Smooth muscle cell (in vitro differentiated cells): ENCODE measurements around the gene IL1RAPL1. TPM values are rescaled to one million over a fixed set of nuclear protein-coding genes. Genes with fewer than 3 reads are reported as not detected.

Source experiments
- DNase-seq: peaks from one replicate; lab custom pipeline; 2025; ENCODE audit not compliant: unreplicated experiment; lab: John Stamatoyannopoulos, UW
- H2AFZ ChIP-seq: fragments of 200-600 bp; sonication (generic); 2 replicates; pipeline ENCODE4 v1.6.0; 2016; ENCODE audit warnings: antibody characterized with exemption, low read depth, mild to moderate bottlenecking
- H3F3A ChIP-seq: fragments of 200-600 bp; sonication (generic); 2 replicates; pipeline ENCODE4 v1.6.0; 2017; ENCODE audit warnings: antibody characterized with exemption, low read depth
- H3K27ac ChIP-seq: fragments of 200-600 bp; sonication (generic); 2 replicates; pipeline ENCODE4 v1.5.1; 2016; ENCODE audit warnings: low read depth, mild to moderate bottlenecking
- H3K27me3 ChIP-seq: fragments of 200-600 bp; sonication (generic); 2 replicates; pipeline ENCODE4 v1.6.1; 2016; ENCODE audit warnings: low read depth, mild to moderate bottlenecking
- H3K36me3 ChIP-seq: fragments of 200-600 bp; sonication (generic); 2 replicates; pipeline ENCODE4 v1.5.1; 2016; ENCODE audit warnings: low read depth
- H3K4me1 ChIP-seq: fragments of 200-600 bp; sonication (generic); 2 replicates; pipeline ENCODE4 v1.5.1; 2016; ENCODE audit warnings: low read depth
- H3K4me2 ChIP-seq: fragments of 200-600 bp; sonication (generic); 2 replicates; pipeline ENCODE4 v1.6.0; 2016; ENCODE audit warnings: mild to moderate bottlenecking
- H3K4me3 ChIP-seq: fragments of 200-600 bp; sonication (generic); 2 replicates; pipeline ENCODE4 v1.5.1; 2016; ENCODE audit warnings: mild to moderate bottlenecking
- H3K79me2 ChIP-seq: fragments of 200-600 bp; sonication (generic); 2 replicates; pipeline ENCODE4 v1.6.0; 2016; ENCODE audit warnings: low read depth, mild to moderate bottlenecking
- H3K9ac ChIP-seq: fragments of 200-600 bp; sonication (generic); 2 replicates; pipeline ENCODE4 v1.6.0; 2016; ENCODE audit warnings: low read depth
- H3K9me3 ChIP-seq: fragments of 200-600 bp; sonication (generic); replicated peaks from 2 replicates; pipeline ENCODE4 v1.5.1; 2016; ENCODE audit warnings: low read depth
- H4K20me1 ChIP-seq: fragments of 200-600 bp; sonication (generic); 2 replicates; pipeline ENCODE4 v1.6.0; 2016; ENCODE audit warnings: low read depth
- WGBS: methylation state at CpG from one replicate; pipeline ENCODE4 v1.1.7; 2016; ENCODE audit warnings: low lambda C conversion rate; 5-methylcytosine and 5-hydroxymethylcytosine counted together
- polyA plus RNA-seq: library from polyadenylated mRNA; unstranded; fragments of >200 nt; fragmentation: Nextera tagmentation; extraction: Ambion mirVana; gene quantifications from 2 replicates; pipeline ENCODE4 v1.2.1, GENCODE V29; 2016
- total RNA-seq: library from RNA; depleted of rRNA; stranded (reverse); fragments of >200 nt; gene quantifications from 2 replicates; pipeline ENCODE4 v1.2.3, GENCODE V29; 2014
- TF ChIP-seq, protein P1 (sequence below): fragments of 200-600 bp; sonication (generic); IDR thresholded peaks from 2 replicates; pipeline ENCODE4 v1.5.1; 2017; ENCODE audit warnings: borderline replicate concordance, mild to moderate bottlenecking, antibody characterized with exemption; ENCODE audit not compliant: insufficient read depth, poor library complexity, severe bottlenecking

Gene IL1RAPL1
- total and polyA plus RNA-seq, 2 experiments from 2014 or later: 0.04 TPM; not detected in 1

DNA sequence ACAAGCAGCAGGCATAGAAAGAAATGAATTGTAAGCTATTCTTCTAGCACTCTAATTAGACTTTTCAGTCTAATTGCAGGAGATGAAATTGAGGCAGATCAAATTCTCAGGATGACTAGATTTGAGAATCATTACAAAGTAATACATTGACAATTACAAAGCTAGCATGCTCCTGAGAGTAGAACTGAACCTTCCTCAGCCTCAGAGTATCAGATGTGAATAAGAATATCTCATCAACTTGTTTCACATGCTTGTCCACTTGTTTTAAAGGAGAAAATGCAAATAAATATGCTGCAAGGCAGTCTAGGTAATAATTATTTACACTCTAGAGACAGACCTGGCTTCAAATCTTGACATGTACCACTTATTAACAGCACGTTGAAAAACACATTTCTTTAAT, 1137.1 kb downstream of the IL1RAPL1 start:
- no peak overlapping the region for H3K9ac ChIP-seq
- no peak overlapping the region for H3K4me3 ChIP-seq
- no peaks in the 10 kb centered on the region for H3K27me3 ChIP-seq
- H3K4me1 ChIP-seq: no peaks in the 10 kb centered on the region
- H3K36me3 ChIP-seq: no peaks in the 10 kb centered on the region
- no peaks in the 10 kb centered on the region for H3K9me3 ChIP-seq
- H3K27ac ChIP-seq: no peak overlapping the region
- H3K4me2 ChIP-seq: no peak overlapping the region
- H3F3A ChIP-seq: no peaks in the 10 kb centered on the region
- WGBS: 39% methylated on average over 1 of the region's 1 CpG
- H2AFZ ChIP-seq: no peak overlapping the region
- TF ChIP-seq, protein P1, sequence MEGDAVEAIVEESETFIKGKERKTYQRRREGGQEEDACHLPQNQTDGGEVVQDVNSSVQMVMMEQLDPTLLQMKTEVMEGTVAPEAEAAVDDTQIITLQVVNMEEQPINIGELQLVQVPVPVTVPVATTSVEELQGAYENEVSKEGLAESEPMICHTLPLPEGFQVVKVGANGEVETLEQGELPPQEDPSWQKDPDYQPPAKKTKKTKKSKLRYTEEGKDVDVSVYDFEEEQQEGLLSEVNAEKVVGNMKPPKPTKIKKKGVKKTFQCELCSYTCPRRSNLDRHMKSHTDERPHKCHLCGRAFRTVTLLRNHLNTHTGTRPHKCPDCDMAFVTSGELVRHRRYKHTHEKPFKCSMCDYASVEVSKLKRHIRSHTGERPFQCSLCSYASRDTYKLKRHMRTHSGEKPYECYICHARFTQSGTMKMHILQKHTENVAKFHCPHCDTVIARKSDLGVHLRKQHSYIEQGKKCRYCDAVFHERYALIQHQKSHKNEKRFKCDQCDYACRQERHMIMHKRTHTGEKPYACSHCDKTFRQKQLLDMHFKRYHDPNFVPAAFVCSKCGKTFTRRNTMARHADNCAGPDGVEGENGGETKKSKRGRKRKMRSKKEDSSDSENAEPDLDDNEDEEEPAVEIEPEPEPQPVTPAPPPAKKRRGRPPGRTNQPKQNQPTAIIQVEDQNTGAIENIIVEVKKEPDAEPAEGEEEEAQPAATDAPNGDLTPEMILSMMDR: no peak
- DNase-seq: no peak
- no peaks in the 10 kb centered on the region for H3K79me2 ChIP-seq
- no peaks in the 10 kb centered on the region for H4K20me1 ChIP-seq

DNA sequence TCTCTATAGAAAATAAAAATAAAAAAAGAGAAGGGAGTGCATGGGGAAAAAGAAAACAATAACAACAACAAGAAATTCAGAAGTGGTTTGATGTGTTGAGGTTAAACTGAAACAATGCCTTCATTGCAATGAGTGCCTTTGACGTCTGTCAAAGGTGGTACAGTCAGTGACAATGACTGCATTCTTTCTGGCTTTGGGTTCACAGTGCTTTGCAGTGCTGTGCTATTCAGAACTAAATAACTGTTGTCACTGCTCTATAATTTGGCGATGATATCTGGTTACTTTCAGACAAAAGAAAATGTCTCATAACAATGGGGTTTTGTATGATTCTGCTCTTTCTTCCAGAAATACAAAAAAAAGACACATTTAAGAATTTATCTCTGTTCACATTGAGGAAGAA, 1139.6 kb downstream of the IL1RAPL1 start:
- Histone ChIP-seq H3F3A (no peaks in the 10 kb centered on the region), H3K27ac (no peak overlapping the region), H4K20me1 (no peaks in the 10 kb centered on the region), H2AFZ (no peak overlapping the region), H3K27me3 (no peaks in the 10 kb centered on the region), H3K9ac (no peak overlapping the region), H3K4me2 (no peak overlapping the region), H3K79me2 (no peaks in the 10 kb centered on the region), H3K9me3 (no peaks in the 10 kb centered on the region), H3K4me3 (no peak overlapping the region), H3K36me3 (no peaks in the 10 kb centered on the region), H3K4me1 (no peaks in the 10 kb centered on the region)
- DNase-seq: no peak
- TF ChIP-seq, protein P1: no peak
- 76% methylated on average over 2 of the region's 2 CpGs for WGBS

DNA sequence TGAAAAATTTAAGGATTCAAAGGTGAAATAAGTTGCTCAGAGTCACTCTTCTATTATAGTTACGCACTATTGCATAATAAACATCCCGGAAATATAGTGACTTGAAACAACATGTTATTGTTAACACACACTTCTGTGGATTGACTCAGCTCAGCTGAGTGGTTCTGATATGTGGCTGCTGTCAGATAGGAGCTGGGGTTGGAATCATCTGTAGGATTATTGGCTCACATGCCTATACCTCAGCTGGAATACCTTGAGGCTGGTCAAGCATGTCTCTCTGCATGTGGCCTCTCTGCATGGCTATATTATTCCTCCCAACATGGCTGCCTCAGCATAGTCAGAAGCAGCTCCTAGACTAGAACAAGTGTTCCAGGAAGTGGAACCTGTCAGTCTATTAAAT, 1141.4 kb downstream of the IL1RAPL1 start:
- H3K4me1 ChIP-seq: no peaks in the 10 kb centered on the region
- no peak overlapping the region for H3K4me2 ChIP-seq
- no peak overlapping the region for H3K27ac ChIP-seq
- no peaks in the 10 kb centered on the region for H3K36me3 ChIP-seq
- H3K79me2 ChIP-seq: no peaks in the 10 kb centered on the region
- H4K20me1 ChIP-seq: no peaks in the 10 kb centered on the region
- 85% methylated on average over 2 of the region's 2 CpGs for WGBS
- TF ChIP-seq, protein P1: no peak
- H3K9me3 ChIP-seq: no peaks in the 10 kb centered on the region
- H2AFZ ChIP-seq: no peak overlapping the region
- H3K9ac ChIP-seq: no peak overlapping the region
- H3F3A ChIP-seq: no peaks in the 10 kb centered on the region
- H3K27me3 ChIP-seq: no peaks in the 10 kb centered on the region
- no peak overlapping the region for H3K4me3 ChIP-seq
- DNase-seq: no peak

DNA sequence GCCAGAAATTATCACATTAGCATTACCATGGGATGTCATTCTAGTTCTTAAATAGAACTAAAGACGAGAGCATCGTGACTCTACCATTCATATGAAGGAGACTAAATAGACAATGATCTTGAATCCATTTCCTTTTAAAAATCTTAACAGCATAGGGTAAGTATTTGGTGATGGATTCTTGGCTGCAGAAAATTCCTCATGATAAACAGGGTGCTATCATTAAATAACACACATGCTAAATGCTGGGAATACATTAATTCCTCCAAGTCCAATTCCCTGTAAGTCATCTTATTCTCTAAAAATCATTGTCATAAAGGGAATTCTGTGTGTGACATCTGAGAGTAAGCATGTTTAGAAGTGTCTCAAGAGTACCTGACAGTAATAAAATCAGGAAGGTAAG, 1157.7 kb downstream of the IL1RAPL1 start:
- no peak overlapping the region for H3K9ac ChIP-seq
- H2AFZ ChIP-seq: no peak overlapping the region
- H3F3A ChIP-seq: no peaks in the 10 kb centered on the region
- H3K4me3 ChIP-seq: no peak overlapping the region
- no peaks in the 10 kb centered on the region for H4K20me1 ChIP-seq
- no peak overlapping the region for H3K4me2 ChIP-seq
- H3K27me3 ChIP-seq: no peaks in the 10 kb centered on the region
- WGBS: 90% methylated on average over 2 of the region's 2 CpGs
- H3K79me2 ChIP-seq: no peaks in the 10 kb centered on the region
- no peaks in the 10 kb centered on the region for H3K9me3 ChIP-seq
- H3K4me1 ChIP-seq: no peaks in the 10 kb centered on the region
- no peak overlapping the region for H3K27ac ChIP-seq
- TF ChIP-seq, protein P1: no peak
- DNase-seq: no peak
- no peaks in the 10 kb centered on the region for H3K36me3 ChIP-seq
